HG03520 (cell line): ENCODE data around the gene HNMT.
"Not testable (repeated sequence)": the region's sequence is repeated elsewhere in the genome, so short reads cannot be mapped to it uniquely, and the experiment has no call there.

Experiments
- ATAC-seq: cut with Tn5 transposase; IDR thresholded peaks from one replicate; pipeline ENCODE4 v1.9.1; 2021; ENCODE audit warnings: mild to moderate bottlenecking, moderate library complexity; ENCODE audit not compliant: unreplicated experiment

The HNMT gene

DNA sequence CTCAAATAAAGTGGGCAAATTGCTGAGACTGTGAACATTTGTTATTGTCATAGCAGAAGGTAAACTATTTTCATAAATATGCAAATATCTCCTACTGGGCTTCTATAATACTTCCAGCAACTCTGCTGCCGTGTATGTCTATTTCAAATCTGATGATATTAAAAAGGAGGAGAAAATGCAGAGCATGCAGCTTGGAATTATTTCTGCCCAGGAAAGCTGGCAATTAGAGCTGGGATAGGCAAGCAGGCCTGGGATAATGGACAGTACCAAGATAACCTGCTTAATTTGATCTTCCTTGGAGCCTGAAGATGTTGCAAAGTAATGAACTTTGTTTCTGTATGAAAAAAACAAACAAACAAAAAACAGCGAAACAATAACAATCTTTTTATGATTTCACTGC, 72.8 kb downstream of the HNMT start:
- no peak for ATAC-seq

DNA sequence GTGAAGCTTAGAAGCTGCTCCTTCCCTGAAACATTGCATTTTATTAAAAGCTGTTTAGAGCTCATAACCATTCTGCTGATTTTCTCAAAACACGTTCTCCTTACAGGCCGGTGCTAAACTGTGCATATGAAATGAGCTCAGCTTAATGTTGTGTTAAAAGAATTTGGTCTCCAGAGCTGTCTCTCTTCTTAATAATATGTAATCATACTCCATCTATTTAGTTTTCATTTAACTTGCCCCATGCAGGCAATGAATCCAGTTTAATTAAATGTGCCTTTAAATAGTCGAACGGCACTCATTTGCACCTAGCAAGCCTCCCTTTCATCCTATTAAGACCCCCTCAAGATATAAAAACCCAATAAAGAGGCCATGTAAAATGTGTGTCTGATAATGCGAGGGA, 76.3 kb downstream of the HNMT start:
- ATAC-seq: no peak

DNA sequence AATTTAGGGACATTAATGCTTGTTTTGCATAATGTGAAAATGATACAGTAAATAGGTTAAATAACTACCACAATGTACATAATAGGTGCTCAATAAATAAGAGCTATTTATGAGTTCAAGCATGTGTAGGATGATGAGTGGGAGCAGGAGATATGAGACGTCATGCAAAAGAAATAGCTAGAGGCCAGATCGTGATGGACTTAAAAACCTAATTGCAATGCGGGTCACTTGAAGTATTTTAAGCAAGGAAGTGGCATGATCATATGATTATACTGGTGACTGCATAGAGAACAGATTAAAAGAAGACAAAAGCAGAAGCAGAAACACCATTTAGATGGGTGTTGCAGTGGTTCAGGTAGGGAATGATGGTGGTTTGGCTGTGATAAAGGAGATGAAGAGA, 78.0 kb downstream of the HNMT start:
- ATAC-seq: no peak

DNA sequence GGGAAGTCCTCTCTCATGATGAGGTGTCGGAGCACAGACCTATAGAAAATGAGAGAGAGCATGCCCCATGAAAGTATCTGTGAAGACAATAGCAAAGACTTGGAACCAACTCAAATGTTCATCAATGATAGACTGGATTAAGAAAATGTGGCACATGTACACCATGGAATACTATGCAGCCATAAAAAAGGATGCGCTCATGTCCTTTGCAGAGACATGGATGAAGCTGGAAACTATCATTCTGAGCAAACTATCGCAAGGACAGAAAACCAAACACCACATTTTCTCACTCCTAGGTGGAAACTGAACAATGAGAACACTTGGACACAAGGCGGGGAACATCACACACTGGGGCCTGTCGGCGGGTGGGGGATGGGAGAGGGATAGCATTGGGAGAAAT, 79.3 kb downstream of the HNMT start:
- not testable (repeated sequence) for ATAC-seq

DNA sequence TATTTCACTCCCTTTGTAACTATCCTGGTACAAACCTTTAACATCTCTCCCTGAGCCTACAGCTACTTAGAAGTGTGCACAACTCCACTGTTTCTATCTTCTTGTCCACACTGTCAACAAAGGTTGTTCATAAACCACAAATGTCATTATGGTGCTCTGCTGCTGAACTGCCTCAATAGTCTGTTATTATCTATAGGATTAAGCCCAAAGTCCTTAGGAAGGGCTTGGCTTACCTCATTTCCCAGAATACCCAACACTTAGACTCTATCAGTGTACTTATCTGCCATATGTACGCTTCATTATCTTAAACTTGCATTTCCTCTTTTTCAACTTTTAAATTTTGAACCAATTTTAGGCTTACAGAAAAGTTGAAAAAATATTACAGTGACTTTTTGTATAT, 94.2 kb downstream of the HNMT start:
- ATAC-seq: no peak

DNA sequence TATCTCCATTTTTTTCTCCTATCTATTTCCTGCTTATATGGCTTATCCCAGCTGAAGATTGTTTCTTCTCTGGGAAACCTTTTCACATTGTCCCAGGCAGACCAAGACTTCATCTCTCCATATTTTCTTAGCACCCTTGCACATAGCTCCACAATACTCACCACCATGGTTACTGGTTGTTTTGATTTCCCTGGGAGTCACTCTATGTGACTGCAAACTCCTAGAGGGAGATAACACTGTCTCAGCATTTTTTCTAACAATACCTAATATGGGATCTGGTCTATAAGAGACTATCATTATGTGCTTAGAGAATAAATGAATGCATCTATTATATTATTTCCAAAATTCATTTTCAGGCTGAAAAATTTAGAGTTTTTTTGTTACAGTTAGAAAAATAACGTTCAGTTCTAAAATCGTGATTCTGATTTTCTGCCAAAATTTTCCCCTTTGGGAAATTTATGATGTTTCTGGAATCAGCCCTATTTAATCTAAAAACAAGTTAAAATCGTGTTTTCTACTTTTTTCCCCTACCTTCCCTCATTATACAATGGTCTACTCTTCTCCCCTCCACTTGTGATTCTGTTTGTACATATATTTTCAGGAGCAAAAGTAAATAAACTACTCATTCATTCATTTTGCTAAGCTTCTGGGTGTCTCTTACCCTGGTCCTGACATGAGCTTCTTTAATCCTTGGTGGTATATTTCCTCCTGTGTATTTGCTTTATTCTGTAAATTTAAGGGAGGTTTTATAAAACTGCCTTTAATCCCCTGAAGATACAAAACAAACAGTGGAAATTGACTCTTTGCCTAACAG, 95.4 kb downstream of the HNMT start:
- ATAC-seq: no peak

DNA sequence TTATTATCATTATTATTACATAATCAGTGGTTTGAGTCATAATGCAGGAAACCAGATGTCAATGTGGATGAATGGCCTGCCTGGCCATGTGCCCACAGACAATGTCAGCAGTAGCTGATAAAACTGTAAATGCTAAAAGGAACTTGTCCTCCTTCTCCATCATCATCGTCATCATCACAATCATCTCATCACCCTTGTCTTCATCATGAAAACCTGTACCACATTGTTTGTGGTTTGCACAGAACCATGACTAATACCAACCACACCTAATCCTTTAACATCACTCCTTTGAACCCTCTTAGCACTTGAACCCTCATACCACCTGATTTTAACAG, 96.0 kb downstream of the HNMT start:
- ATAC-seq: no peak

DNA sequence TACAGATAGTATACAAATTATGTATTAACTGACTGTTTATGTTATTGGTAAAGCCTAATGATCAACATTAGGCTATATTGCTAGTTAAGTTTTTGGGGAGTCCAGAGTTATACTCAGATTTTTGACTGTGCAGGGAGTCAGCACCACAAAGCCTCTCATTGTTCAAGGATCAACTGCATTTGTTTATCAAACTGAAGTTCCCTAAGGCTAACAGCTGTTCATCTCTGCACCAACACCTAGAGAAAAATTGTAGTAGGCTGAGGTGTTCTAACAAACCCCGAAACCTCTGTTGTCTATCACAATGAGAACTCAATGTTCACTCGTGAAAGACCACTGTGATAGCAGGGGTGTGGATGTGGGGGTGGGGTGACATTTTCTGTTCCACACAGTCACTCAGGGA, 97.7 kb downstream of the HNMT start:
- ATAC-seq: no peak

DNA sequence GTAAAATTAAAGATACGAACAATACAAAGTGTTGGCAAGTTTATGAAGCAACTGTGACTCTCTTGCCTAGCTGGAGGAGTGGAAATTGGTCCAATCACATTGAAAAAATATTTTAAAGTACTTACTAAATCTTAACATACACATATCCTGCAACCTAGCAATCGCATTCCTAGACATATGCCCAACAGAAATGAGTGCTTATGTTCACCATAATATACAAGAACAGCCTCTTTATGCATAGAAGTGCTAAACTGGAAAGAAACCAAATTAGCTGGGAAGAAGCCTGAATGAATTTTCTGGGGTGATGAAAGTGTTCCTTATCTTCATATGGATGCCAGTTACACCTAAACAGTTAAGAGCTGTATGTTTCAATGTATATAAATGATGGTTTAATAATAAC, 98.9 kb downstream of the HNMT start:
- no peak for ATAC-seq
